Neural crest cell (in vitro differentiated cells): Measurements from ENCODE around the gene SLU7. TPM values are rescaled to one million over a fixed set of nuclear protein-coding genes. Genes with fewer than 3 reads are reported as not detected.

ENCODE experiments used
- DNase-seq: peaks from one replicate; pipeline ENCODE4 v3.0.0; 2021; ENCODE audit warnings: low read depth, mixed read lengths, low spot score
- H3K27ac Mint-ChIP-seq: one replicate; pipeline ENCODE4 v1.8.0; 2021; ENCODE audit warnings: mild to moderate bottlenecking, mixed read lengths; ENCODE audit not compliant: unreplicated experiment
- H3K27me3 Mint-ChIP-seq: 2 replicates; pipeline ENCODE4 v1.8.0; 2021; ENCODE audit warnings: low read depth, mild to moderate bottlenecking, mixed read lengths
- H3K36me3 Mint-ChIP-seq: 2 replicates; pipeline ENCODE4 v1.8.0; 2021; ENCODE audit warnings: low read depth, mild to moderate bottlenecking, mixed read lengths
- H3K4me1 Mint-ChIP-seq: 2 replicates; pipeline ENCODE4 v1.8.0; 2021; ENCODE audit warnings: mixed read lengths
- H3K4me3 Mint-ChIP-seq: one replicate; pipeline ENCODE4 v1.8.0; 2021; ENCODE audit warnings: mild to moderate bottlenecking, mixed read lengths
- H3K9me3 Mint-ChIP-seq: 2 replicates; pipeline ENCODE4 v1.8.0; 2021; ENCODE audit warnings: mixed read lengths
- CTCF ChIP-seq: fragments of 200-600 bp; sonication (generic); conservative IDR thresholded peaks from 2 replicates; pipeline ENCODE4 v1.5.0; 2021; ENCODE audit warnings: antibody characterized with exemption, mild to moderate bottlenecking
- total RNA-seq: library from RNA; stranded (reverse); gene quantifications from 2 replicates; pipeline ENCODE4 v1.2.1, GENCODE V29; 2021

Gene SLU7
- total RNA-seq, 1 donor from 2014 or later: 26.2 TPM

- no peaks in the 10 kb centered on the region for H3K27me3 Mint-ChIP-seq
- peaks cover 6% of the 10 kb centered on the region for H3K4me1 Mint-ChIP-seq
- no peak for DNase-seq
- H3K9me3 Mint-ChIP-seq: no peaks in the 10 kb centered on the region
- no peaks in the 10 kb centered on the region for H3K36me3 Mint-ChIP-seq
- no peak overlapping the region for H3K4me3 Mint-ChIP-seq
- TF ChIP-seq CTCF: no peak
- H3K27ac Mint-ChIP-seq: peak overlapping the region; percentile 83
Measured at GRCh38 chr5:160460377-160461049, 41.6 kb upstream of the SLU7 start.

GRCh38 chr5:160458806-160459800 lies 40.2 kb upstream of the SLU7 start:
- Mint-ChIP-seq H3K4me1 (peaks cover 6% of the 10 kb centered on the region), H3K4me3 (no peak overlapping the region), H3K27me3 (no peaks in the 10 kb centered on the region), H3K36me3 (no peaks in the 10 kb centered on the region), H3K9me3 (no peaks in the 10 kb centered on the region), H3K27ac (no peak overlapping the region)
- no peak for TF ChIP-seq CTCF
- DNase-seq: no peak

- H3K36me3 Mint-ChIP-seq: no peaks in the 10 kb centered on the region
- no peaks in the 10 kb centered on the region for H3K9me3 Mint-ChIP-seq
- H3K4me3 Mint-ChIP-seq: no peak overlapping the region
- H3K4me1 Mint-ChIP-seq: peaks cover 6% of the 10 kb centered on the region
- peaks cover 4% of the 10 kb centered on the region for H3K27me3 Mint-ChIP-seq
- DNase-seq: no peak
- H3K27ac Mint-ChIP-seq: no peak overlapping the region
- TF ChIP-seq CTCF: no peak
Measured at GRCh38 chr5:160457252-160457651, 38.4 kb upstream of the SLU7 start.

DNA sequence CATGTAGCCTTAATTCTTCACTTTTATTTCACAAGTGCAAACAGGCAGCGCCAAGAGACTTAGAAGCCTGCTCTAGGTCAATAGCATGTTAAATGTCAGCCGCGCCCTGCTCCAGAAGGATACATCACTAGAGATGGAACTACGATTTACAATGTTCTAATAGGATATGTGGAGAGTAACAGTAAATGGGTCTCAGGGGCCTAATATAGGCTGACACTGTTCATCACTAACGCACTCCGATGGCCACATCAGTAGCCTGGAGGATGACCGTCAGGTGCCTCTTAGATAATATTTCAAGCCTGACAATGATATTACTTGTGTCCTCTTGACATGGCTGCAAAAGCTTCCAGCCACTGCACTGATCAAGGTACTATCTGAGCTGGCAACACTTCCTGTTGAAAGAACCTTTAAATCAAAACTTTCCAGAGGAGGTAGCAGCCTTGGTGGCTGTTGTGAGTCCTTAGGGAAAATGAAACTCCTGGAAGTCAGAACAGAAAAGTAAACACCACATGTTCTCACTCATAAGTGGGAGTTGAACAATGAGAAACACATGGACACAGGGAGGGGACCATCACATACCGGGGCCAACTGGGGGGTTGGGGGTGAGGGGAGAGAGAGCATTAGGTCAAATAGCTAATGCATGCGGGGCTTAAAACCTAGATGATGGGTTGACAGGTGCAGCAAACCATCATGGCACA lies 37.7 kb upstream of the SLU7 start:
- peak overlapping the region; percentile 54 for H3K27ac Mint-ChIP-seq
- H3K36me3 Mint-ChIP-seq: no peaks in the 10 kb centered on the region
- H3K4me3 Mint-ChIP-seq: no peak overlapping the region
- H3K9me3 Mint-ChIP-seq: no peaks in the 10 kb centered on the region
- no peak for DNase-seq
- no peak for TF ChIP-seq CTCF
- peaks cover 5% of the 10 kb centered on the region for H3K27me3 Mint-ChIP-seq
- peaks cover 6% of the 10 kb centered on the region for H3K4me1 Mint-ChIP-seq

DNA sequence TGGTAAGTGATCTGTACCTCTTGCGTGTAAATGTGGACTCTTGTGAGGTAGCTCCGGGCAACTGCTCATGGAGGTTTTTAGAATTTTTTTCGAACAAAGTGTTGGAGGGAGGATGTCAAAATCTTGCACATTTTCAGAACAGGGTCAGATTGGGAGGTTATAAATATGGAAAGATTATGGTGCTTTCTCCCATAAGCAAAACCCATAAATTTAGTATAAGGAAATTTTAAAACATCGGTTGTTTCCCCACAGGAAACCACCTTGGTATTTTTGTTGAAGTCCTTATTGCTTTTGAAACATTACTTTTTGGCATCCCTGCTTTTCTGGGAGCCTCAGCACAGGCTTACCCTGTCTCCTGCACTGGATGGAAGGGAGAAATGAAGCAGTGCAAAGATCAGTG lies 36.7 kb upstream of the SLU7 start:
- Mint-ChIP-seq H3K9me3 (no peaks in the 10 kb centered on the region), H3K4me3 (no peak overlapping the region), H3K27ac (no peak overlapping the region), H3K36me3 (no peaks in the 10 kb centered on the region), H3K27me3 (peaks cover 5% of the 10 kb centered on the region), H3K4me1 (peaks cover 6% of the 10 kb centered on the region)
- TF ChIP-seq CTCF: no peak
- DNase-seq: no peak
